Memory B cell (primary cell): Measurements from ENCODE around the gene CCL14.
"Not testable (repeated sequence)": the region's sequence is repeated elsewhere in the genome, so short reads cannot be mapped to it uniquely, and the experiment has no call there.

Source experiments
- ATAC-seq: fragments of 150-1000 bp; cut with Tn5 transposase; 2 replicates; pipeline ENCODE4 v1.10.0; 2021; ENCODE audit warnings: low read depth, mild to moderate bottlenecking, moderate library complexity
- DNase-seq, 2 donors: peaks; one replicate each; pipeline ENCODE4 v3.0.0; 2022; ENCODE audit warnings: low spot score in 2 of 2
- H3K27ac Mint-ChIP-seq: one replicate; pipeline ENCODE4 v1.8.0; 2022; ENCODE audit warnings: mild to moderate bottlenecking, moderate library complexity, mixed read lengths
- H3K27me3 Mint-ChIP-seq: one replicate; pipeline ENCODE4 v1.8.0; 2022; ENCODE audit warnings: mixed read lengths
- H3K36me3 Mint-ChIP-seq: one replicate; pipeline ENCODE4 v1.8.0; 2022; ENCODE audit warnings: mild to moderate bottlenecking, mixed read lengths
- H3K4me1 Mint-ChIP-seq: one replicate; pipeline ENCODE4 v1.8.0; 2022; ENCODE audit warnings: mixed read lengths
- H3K4me3 Mint-ChIP-seq: one replicate; pipeline ENCODE4 v1.8.0; 2022; ENCODE audit warnings: mild to moderate bottlenecking, moderate library complexity, mixed read lengths
- H3K9me3 Mint-ChIP-seq: one replicate; pipeline ENCODE4 v1.8.0; 2022; ENCODE audit warnings: mixed read lengths

Gene CCL14

DNA sequence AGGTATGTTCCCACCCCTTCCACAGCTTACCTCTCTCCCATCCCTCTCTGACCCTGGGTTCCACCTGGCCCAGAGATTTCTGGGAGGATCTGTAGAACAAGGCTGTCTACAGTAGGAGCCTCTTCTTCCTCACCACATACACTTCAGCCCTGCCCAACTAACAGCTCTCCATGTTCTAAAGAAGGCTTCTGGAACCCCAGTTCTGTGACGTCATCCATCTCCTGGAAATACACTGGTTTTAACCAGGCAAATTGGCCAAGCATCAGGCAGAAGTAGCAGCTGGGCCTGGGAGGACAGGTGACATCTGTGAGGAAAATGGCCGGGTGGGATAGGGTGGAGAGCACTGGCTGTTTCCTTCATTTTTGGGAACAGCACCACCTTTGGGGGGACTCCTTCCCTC lies 43.0 kb downstream of the CCL14 start, which contains the start of gene LYZL6:
LYZL6 (minus strand) TSS at position 177 of the 400 bp plus-strand sequence. CDS start 4,357 bp downstream, outside the sequence.
- H3K36me3 Mint-ChIP-seq: no peaks in the 10 kb centered on the region
- ATAC-seq (no peak), DNase-seq (no peak)
- no peak within 1 kb of the TSS for H3K4me3 Mint-ChIP-seq
- H3K27ac Mint-ChIP-seq: no peak within 1 kb of the TSS
- H3K27me3 Mint-ChIP-seq: no peaks in the 10 kb centered on the region
- no peaks in the 10 kb centered on the region for H3K9me3 Mint-ChIP-seq
- no peaks in the 10 kb centered on the region for H3K4me1 Mint-ChIP-seq

DNA sequence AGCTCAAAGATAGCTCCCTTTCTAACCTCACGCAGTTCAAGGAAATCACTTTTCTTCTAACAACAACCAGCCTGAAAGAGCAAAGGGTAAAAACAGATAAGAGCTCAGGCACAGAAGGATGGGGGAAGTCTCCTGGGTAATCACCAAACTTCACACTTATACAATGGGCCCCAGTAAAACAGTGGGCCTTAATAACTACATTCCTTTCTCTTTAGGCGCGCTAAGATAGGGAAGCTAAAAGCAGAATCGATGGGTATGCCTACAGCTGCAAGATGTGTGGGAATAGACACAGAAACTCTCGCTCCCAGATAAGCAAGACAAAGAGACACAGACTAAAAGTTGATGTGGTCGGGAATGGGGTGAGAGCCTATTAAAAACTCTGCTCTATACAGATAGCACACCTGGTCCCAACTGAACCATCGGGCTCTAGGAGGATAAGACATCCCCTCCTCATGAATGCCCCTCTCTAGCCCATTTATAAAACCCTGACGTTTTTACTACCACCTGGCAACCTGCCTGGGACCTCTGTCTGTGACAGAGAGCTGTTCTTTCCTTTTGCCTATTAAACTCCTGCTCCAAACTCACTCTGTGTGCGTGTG lies 43.8 kb downstream of the CCL14 start:
- no peak for DNase-seq
- H3K36me3 Mint-ChIP-seq: no peaks in the 10 kb centered on the region
- H3K4me3 Mint-ChIP-seq: no peak overlapping the region
- H3K27me3 Mint-ChIP-seq: peaks cover under 1% of the 10 kb centered on the region
- ATAC-seq: no peak
- no peaks in the 10 kb centered on the region for H3K9me3 Mint-ChIP-seq
- no peaks in the 10 kb centered on the region for H3K4me1 Mint-ChIP-seq
- no peak overlapping the region for H3K27ac Mint-ChIP-seq

DNA sequence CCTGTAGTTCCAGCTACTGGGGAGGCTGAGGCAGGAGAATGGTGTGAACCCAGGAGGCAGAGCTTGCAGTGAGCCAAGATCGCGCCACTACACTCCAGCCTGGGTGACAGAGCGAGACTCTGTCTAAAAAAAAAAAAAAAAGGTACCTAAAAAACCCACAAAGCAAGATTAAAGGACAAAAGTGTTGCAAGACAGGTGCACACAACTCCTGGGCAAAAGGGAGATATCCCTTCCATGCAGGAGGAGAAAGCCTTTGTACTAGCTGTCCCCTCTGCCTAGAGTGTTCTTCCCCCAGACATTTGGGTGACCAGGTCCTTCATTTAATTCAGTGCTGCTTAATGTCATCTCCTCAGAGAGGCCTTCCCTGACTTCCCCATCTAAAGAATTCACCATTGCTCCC lies 48.0 kb downstream of the CCL14 start:
- not testable (repeated sequence) for H3K9me3 Mint-ChIP-seq, ATAC-seq, DNase-seq, H3K4me3 Mint-ChIP-seq, H3K4me1 Mint-ChIP-seq, H3K27ac Mint-ChIP-seq, H3K27me3 Mint-ChIP-seq, H3K36me3 Mint-ChIP-seq

DNA sequence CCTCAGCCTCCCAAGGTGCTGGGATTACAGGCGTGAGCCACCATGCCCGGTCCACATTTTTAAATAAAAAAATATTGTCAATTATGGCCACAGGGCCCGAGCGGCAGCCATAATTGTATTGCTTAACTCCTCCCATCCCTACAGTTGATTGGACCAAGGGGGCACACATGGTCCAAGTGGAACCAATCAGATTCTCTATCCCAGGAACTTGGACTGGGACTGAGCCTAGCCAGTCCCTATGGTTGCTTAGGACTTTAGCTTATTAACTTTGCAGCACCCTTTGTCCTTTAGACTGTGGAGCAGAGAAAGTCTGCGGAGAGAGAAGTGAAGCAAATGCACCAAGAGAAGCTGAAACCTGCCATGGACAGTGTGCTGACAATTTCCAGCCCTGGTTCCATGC lies 50.5 kb downstream of the CCL14 start:
- Mint-ChIP-seq H3K4me3 (no peak overlapping the region), H3K27ac (no peak overlapping the region), H3K36me3 (no peaks in the 10 kb centered on the region), H3K4me1 (no peaks in the 10 kb centered on the region), H3K27me3 (peaks cover 3% of the 10 kb centered on the region), H3K9me3 (no peaks in the 10 kb centered on the region)
- no peak for DNase-seq
- ATAC-seq: no peak

DNA sequence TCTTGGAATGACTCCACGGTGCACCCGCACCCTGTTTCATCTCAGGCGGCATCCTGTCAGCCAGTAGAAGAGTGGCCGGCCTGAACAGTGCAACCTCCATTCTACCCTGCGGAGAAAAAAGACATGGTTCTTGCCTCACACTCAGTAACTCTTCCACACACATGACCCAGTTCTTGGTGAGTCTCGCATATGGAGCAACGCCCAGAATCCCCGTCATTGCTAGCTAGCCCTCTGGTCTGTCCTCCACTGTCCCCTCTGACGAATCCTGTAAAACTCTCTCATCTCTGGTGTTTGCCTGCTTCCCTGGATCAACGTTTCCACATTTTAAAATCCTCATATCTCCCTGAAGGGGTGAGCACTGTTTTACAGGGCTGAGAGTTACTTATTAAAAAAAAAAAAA lies 51.8 kb downstream of the CCL14 start:
- Mint-ChIP-seq H3K36me3 (no peaks in the 10 kb centered on the region), H3K9me3 (no peaks in the 10 kb centered on the region), H3K4me3 (no peak overlapping the region), H3K4me1 (peaks cover 4% of the 10 kb centered on the region), H3K27ac (no peak overlapping the region), H3K27me3 (peaks cover 3% of the 10 kb centered on the region)
- no peak for DNase-seq
- no peak for ATAC-seq
